SK-N-SH treated with all-trans-retinoic acid at 6 μM for 48 hours (cell line): Measurements from ENCODE around the gene MYH11.

ENCODE experiments used
- ATAC-seq: fragments of 200-7000 bp; cut with Tn5 transposase; 3 replicates; pipeline ENCODE4 v1.9.1; 2020; ENCODE audit warnings: mild to moderate bottlenecking, moderate library complexity
- ARNTL ChIP-seq: fragments of 450-650 bp; formaldehyde crosslinking; IDR thresholded peaks from 2 replicates; pipeline ENCODE4 v1.5.0; 2020; ENCODE audit warnings: low read depth, mild to moderate bottlenecking, moderate library complexity, borderline replicate concordance
- BACH2 ChIP-seq: fragments of 250-450 bp; sonication (Bioruptor Pico); IDR thresholded peaks from 2 replicates; pipeline ENCODE4 v1.9.0; 2021; ENCODE audit warnings: mild to moderate bottlenecking, borderline replicate concordance
- CSDC2 ChIP-seq: fragments of 250-450 bp; sonication (Bioruptor Pico); IDR thresholded peaks from 2 replicates; pipeline ENCODE4 v1.5.0; 2020; ENCODE audit warnings: mild to moderate bottlenecking, moderate library complexity
- ESRRG ChIP-seq: fragments of 250-450 bp; sonication (Bioruptor Pico); IDR thresholded peaks from 2 replicates; pipeline ENCODE4 v1.6.1; 2021; ENCODE audit warnings: mild to moderate bottlenecking
- GLIS3 ChIP-seq: fragments of 250-450 bp; sonication (Bioruptor Pico); IDR thresholded peaks from 2 replicates; pipeline ENCODE4 v1.5.0; 2020; ENCODE audit warnings: mild to moderate bottlenecking, moderate library complexity
- ISL1 ChIP-seq: fragments of 250-450 bp; sonication (Bioruptor Pico); IDR thresholded peaks from 2 replicates; pipeline ENCODE4 v2.1.2; 2022; ENCODE audit warnings: mild to moderate bottlenecking, moderate library complexity
- PPARA ChIP-seq: fragments of 250-450 bp; sonication (Bioruptor Pico); IDR thresholded peaks from 2 replicates; pipeline ENCODE4 v1.5.0; 2020; ENCODE audit warnings: mild to moderate bottlenecking, borderline replicate concordance
- RARB ChIP-seq: fragments of 250-450 bp; sonication (Bioruptor Pico); IDR thresholded peaks from 2 replicates; pipeline ENCODE4 v1.8.0; 2021; ENCODE audit warnings: mild to moderate bottlenecking, moderate library complexity
- SNAI2 ChIP-seq: fragments of 250-450 bp; sonication (Bioruptor Pico); IDR thresholded peaks from 2 replicates; pipeline ENCODE4 v1.5.0; 2020; ENCODE audit warnings: mild to moderate bottlenecking, moderate library complexity
- TOX ChIP-seq: fragments of 250-450 bp; sonication (Bioruptor Pico); IDR thresholded peaks from 2 replicates; pipeline ENCODE4 v1.8.0; 2021; ENCODE audit warnings: mild to moderate bottlenecking, moderate library complexity, borderline replicate concordance
- ZC3H10 ChIP-seq: fragments of 250-450 bp; sonication (Bioruptor Pico); IDR thresholded peaks from 2 replicates; pipeline ENCODE4 v1.5.1; 2021; ENCODE audit warnings: mild to moderate bottlenecking, moderate library complexity
- ZFP3 ChIP-seq: fragments of 250-450 bp; sonication (Bioruptor Pico); IDR thresholded peaks from 2 replicates; pipeline ENCODE4 v1.5.0; 2020; ENCODE audit warnings: mild to moderate bottlenecking, moderate library complexity
- ZFP30 ChIP-seq: fragments of 450-650 bp; formaldehyde crosslinking; IDR thresholded peaks from 2 replicates; pipeline ENCODE4 v1.5.0; 2022; ENCODE audit warnings: mild to moderate bottlenecking, moderate library complexity
- ZNF565 ChIP-seq: fragments of 450-650 bp; formaldehyde crosslinking; conservative IDR thresholded peaks from 2 replicates; pipeline ENCODE4 v1.5.0; 2020; ENCODE audit warnings: low read depth, mild to moderate bottlenecking, moderate library complexity
- ZNF70 ChIP-seq: fragments of 450-650 bp; formaldehyde crosslinking; IDR thresholded peaks from 2 replicates; pipeline ENCODE4 v1.5.0; 2020; ENCODE audit warnings: mild to moderate bottlenecking, moderate library complexity
- ZNF8 ChIP-seq: fragments of 450-650 bp; formaldehyde crosslinking; IDR thresholded peaks from 2 replicates; pipeline ENCODE4 v1.5.0; 2020; ENCODE audit warnings: mild to moderate bottlenecking, moderate library complexity
- TF ChIP-seq, protein P1 (sequence below): fragments of 250-450 bp; sonication (Bioruptor Pico); IDR thresholded peaks from 2 replicates; pipeline ENCODE4 v1.8.0; 2021; ENCODE audit warnings: low read depth, mild to moderate bottlenecking, moderate library complexity, borderline replicate concordance
- TF ChIP-seq, protein P2 (sequence below): fragments of 250-450 bp; sonication (Bioruptor Pico); IDR thresholded peaks from 2 replicates; pipeline ENCODE4 v1.5.0; 2020; ENCODE audit warnings: mild to moderate bottlenecking, moderate library complexity
- TF ChIP-seq, protein P3 (sequence below): fragments of 250-450 bp; sonication (Bioruptor Pico); IDR thresholded peaks from 2 replicates; pipeline ENCODE4 v1.5.1; 2020; ENCODE audit warnings: low read depth, mild to moderate bottlenecking, moderate library complexity
- TF ChIP-seq, protein P4 (sequence below): fragments of 250-450 bp; sonication (Bioruptor Pico); IDR thresholded peaks from 2 replicates; pipeline ENCODE4 v1.8.0; 2020; ENCODE audit warnings: mild to moderate bottlenecking, moderate library complexity, borderline replicate concordance
- TF ChIP-seq, protein P5 (sequence below): fragments of 250-450 bp; sonication (Bioruptor Pico); IDR thresholded peaks from 2 replicates; pipeline ENCODE4 v1.5.1; 2021; ENCODE audit warnings: mild to moderate bottlenecking, moderate library complexity

The MYH11 gene

DNA sequence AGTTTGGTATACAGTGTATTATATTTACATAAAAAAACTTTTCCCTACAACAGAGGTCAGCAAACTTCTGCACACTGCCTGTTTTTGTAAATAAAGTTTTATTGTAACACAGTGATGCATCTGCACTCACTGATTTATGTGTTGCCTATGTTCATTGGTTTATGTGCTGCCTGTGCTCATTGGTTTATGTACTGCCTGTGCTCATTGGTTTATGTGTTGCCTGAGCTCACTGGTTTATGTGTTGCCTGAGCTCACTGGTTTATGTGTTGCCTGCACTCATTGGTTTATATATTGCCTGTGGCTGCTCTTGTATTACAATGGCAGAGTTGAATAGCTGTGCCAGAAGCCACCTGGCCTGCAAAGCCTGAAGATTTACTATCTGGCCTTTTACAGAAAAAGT, 81.6 kb downstream of the MYH11 start:
- no peak for TF ChIP-seq ZNF565 (CRISPR knock-in tag)
- TF ChIP-seq, protein P1, sequence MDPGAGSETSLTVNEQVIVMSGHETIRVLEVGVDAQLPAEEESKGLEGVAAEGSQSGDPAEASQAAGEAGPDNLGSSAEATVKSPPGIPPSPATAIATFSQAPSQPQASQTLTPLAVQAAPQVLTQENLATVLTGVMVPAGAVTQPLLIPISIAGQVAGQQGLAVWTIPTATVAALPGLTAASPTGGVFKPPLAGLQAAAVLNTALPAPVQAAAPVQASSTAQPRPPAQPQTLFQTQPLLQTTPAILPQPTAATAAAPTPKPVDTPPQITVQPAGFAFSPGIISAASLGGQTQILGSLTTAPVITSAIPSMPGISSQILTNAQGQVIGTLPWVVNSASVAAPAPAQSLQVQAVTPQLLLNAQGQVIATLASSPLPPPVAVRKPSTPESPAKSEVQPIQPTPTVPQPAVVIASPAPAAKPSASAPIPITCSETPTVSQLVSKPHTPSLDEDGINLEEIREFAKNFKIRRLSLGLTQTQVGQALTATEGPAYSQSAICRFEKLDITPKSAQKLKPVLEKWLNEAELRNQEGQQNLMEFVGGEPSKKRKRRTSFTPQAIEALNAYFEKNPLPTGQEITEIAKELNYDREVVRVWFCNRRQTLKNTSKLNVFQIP (CRISPR knock-in tag), result no peak
- TF ChIP-seq, protein P2, sequence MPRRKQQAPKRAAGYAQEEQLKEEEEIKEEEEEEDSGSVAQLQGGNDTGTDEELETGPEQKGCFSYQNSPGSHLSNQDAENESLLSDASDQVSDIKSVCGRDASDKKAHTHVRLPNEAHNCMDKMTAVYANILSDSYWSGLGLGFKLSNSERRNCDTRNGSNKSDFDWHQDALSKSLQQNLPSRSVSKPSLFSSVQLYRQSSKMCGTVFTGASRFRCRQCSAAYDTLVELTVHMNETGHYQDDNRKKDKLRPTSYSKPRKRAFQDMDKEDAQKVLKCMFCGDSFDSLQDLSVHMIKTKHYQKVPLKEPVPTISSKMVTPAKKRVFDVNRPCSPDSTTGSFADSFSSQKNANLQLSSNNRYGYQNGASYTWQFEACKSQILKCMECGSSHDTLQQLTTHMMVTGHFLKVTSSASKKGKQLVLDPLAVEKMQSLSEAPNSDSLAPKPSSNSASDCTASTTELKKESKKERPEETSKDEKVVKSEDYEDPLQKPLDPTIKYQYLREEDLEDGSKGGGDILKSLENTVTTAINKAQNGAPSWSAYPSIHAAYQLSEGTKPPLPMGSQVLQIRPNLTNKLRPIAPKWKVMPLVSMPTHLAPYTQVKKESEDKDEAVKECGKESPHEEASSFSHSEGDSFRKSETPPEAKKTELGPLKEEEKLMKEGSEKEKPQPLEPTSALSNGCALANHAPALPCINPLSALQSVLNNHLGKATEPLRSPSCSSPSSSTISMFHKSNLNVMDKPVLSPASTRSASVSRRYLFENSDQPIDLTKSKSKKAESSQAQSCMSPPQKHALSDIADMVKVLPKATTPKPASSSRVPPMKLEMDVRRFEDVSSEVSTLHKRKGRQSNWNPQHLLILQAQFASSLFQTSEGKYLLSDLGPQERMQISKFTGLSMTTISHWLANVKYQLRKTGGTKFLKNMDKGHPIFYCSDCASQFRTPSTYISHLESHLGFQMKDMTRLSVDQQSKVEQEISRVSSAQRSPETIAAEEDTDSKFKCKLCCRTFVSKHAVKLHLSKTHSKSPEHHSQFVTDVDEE (CRISPR knock-in tag), result no peak
- no peak for TF ChIP-seq ZC3H10 (CRISPR knock-in tag)
- TF ChIP-seq CSDC2, result no peak
- TF ChIP-seq ARNTL (CRISPR knock-in tag), result no peak
- no peak for TF ChIP-seq ZNF70 (CRISPR knock-in tag)
- no peak for TF ChIP-seq RARB (CRISPR knock-in tag)
- TF ChIP-seq TOX (CRISPR knock-in tag), result no peak
- TF ChIP-seq, protein P3, sequence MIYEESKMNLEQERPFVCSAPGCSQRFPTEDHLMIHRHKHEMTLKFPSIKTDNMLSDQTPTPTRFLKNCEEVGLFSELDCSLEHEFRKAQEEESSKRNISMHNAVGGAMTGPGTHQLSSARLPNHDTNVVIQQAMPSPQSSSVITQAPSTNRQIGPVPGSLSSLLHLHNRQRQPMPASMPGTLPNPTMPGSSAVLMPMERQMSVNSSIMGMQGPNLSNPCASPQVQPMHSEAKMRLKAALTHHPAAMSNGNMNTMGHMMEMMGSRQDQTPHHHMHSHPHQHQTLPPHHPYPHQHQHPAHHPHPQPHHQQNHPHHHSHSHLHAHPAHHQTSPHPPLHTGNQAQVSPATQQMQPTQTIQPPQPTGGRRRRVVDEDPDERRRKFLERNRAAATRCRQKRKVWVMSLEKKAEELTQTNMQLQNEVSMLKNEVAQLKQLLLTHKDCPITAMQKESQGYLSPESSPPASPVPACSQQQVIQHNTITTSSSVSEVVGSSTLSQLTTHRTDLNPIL (CRISPR knock-in tag), result no peak
- TF ChIP-seq, protein P4, sequence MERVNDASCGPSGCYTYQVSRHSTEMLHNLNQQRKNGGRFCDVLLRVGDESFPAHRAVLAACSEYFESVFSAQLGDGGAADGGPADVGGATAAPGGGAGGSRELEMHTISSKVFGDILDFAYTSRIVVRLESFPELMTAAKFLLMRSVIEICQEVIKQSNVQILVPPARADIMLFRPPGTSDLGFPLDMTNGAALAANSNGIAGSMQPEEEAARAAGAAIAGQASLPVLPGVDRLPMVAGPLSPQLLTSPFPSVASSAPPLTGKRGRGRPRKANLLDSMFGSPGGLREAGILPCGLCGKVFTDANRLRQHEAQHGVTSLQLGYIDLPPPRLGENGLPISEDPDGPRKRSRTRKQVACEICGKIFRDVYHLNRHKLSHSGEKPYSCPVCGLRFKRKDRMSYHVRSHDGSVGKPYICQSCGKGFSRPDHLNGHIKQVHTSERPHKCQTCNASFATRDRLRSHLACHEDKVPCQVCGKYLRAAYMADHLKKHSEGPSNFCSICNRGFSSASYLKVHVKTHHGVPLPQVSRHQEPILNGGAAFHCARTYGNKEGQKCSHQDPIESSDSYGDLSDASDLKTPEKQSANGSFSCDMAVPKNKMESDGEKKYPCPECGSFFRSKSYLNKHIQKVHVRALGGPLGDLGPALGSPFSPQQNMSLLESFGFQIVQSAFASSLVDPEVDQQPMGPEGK (CRISPR knock-in tag), result no peak
- TF ChIP-seq, protein P5, sequence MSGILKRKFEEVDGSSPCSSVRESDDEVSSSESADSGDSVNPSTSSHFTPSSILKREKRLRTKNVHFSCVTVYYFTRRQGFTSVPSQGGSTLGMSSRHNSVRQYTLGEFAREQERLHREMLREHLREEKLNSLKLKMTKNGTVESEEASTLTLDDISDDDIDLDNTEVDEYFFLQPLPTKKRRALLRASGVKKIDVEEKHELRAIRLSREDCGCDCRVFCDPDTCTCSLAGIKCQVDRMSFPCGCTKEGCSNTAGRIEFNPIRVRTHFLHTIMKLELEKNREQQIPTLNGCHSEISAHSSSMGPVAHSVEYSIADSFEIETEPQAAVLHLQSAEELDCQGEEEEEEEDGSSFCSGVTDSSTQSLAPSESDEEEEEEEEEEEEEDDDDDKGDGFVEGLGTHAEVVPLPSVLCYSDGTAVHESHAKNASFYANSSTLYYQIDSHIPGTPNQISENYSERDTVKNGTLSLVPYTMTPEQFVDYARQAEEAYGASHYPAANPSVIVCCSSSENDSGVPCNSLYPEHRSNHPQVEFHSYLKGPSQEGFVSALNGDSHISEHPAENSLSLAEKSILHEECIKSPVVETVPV (CRISPR knock-in tag), result no peak
- no peak for TF ChIP-seq BACH2 (CRISPR knock-in tag)
- no peak for TF ChIP-seq ZFP30 (CRISPR knock-in tag)

DNA sequence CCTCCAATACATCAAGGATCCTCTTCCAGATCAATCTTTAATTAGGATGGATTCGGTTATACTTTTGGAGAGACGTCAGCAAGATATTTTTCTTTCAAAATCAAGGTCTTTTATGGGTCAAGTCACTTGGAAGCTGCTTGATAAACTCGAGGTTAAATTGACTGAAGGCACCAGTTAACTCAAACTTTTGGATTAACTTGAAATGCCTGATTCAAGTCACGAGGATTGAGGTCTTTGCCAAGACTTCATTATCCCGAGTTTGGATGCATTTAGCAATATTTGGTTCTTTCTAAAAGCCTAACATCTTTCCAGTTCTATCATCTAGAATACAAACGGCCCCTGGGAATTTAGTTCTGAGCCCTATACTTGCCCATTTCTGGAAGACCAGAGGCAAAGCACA, 82.9 kb downstream of the MYH11 start:
- ATAC-seq, result no peak
- TF ChIP-seq, protein P4 (CRISPR knock-in tag), result no peak
- TF ChIP-seq ARNTL (CRISPR knock-in tag) (no peak), SNAI2 (CRISPR knock-in tag) (no peak), RARB (CRISPR knock-in tag) (no peak), TOX (CRISPR knock-in tag) (no peak), ZNF70 (CRISPR knock-in tag) (no peak), BACH2 (CRISPR knock-in tag) (no peak), ZNF8 (no peak), ZFP3 (CRISPR knock-in tag) (no peak), ESRRG (CRISPR knock-in tag) (no peak), ZNF565 (CRISPR knock-in tag) (no peak), ISL1 (CRISPR knock-in tag) (no peak), ZFP30 (CRISPR knock-in tag) (no peak), PPARA (CRISPR knock-in tag) (no peak), GLIS3 (CRISPR knock-in tag) (no peak)
- TF ChIP-seq, protein P3 (CRISPR knock-in tag), result no peak
- TF ChIP-seq, protein P1 (CRISPR knock-in tag), result no peak
- TF ChIP-seq, protein P2 (CRISPR knock-in tag), result no peak

More for the DNA sequence above, 81.6 kb downstream of the MYH11 start:
- no peak for ATAC-seq
